ENCODE results near the gene PRUNE2. TPM values are rescaled to one million over a fixed set of nuclear protein-coding genes. Genes with fewer than 3 reads are reported as not detected.

Gene PRUNE2
- total and polyA plus RNA-seq, 12 donors: 1.9 to 68.0 (median 11.2) TPM

GRCh38 chr9:76944011-76944410 is 38.1 kb upstream of the PRUNE2 start:
- Histone ChIP-seq H3K27me3 (no peaks in the 10 kb centered on the region), H3K27ac (no peak overlapping the region), H3K9me3 (replicated peaks in 1 of 3) (no peaks in the 10 kb centered on the region), H3K36me3 (replicated peaks in 1 of 2) (no peaks in the 10 kb centered on the region), H3K4me3 (no peak overlapping the region), H3K4me1 (replicated peaks in 1 of 2) (no peaks in the 10 kb centered on the region)
- intact Hi-C loops (cut with DNase I): no loop called here
- TF ChIP-seq POLR2A (IDR thresholded peaks at IDR 0.05): no peak
- no peak for TF ChIP-seq CTCF (IDR thresholded peaks at IDR 0.05)
- DNase-seq: no peak
- WGBS, 4 donors: 55 to 83% (median 72%) methylated on average over 2 of the region's 2 CpGs

- H3K27me3 ChIP-seq: no peaks in the 10 kb centered on the region
- H3K4me3 ChIP-seq: no peak overlapping the region
- no peaks in the 10 kb centered on the region for H3K36me3 ChIP-seq (replicated peaks in 1 of 2)
- intact Hi-C loops (cut with DNase I): no loop called here
- TF ChIP-seq POLR2A (IDR thresholded peaks at IDR 0.05): no peak
- TF ChIP-seq CTCF (IDR thresholded peaks at IDR 0.05): no peak
- no peaks in the 10 kb centered on the region for H3K9me3 ChIP-seq (replicated peaks in 1 of 3)
- H3K4me1 ChIP-seq (replicated peaks in 1 of 2): no peaks in the 10 kb centered on the region
- no peak overlapping the region for H3K27ac ChIP-seq
- peak in 1 of 7 donors; percentile 78 for DNase-seq
- WGBS, 4 donors: 60 to 80% (median 77%) methylated on average over 5 of the region's 5 CpGs
Observed at GRCh38 chr9:76943054-76943453, 37.1 kb upstream of the PRUNE2 start.

- Histone ChIP-seq H3K27ac (no peak overlapping the region), H3K36me3 (replicated peaks in 1 of 2) (no peaks in the 10 kb centered on the region), H3K4me1 (replicated peaks in 1 of 2) (no peaks in the 10 kb centered on the region), H3K4me3 (no peak overlapping the region), H3K27me3 (no peaks in the 10 kb centered on the region), H3K9me3 (replicated peaks in 1 of 3) (no peaks in the 10 kb centered on the region)
- DNase-seq: no peak
- TF ChIP-seq CTCF (IDR thresholded peaks at IDR 0.05) (no peak), POLR2A (IDR thresholded peaks at IDR 0.05) (no peak)
- intact Hi-C loops (cut with DNase I): no loop called here
- WGBS, 4 donors: 65 to 76% (median 70%) methylated on average over 2 of the region's 2 CpGs
Observed at GRCh38 chr9:76932757-76933156, 26.8 kb upstream of the PRUNE2 start.

GRCh38 chr9:76932265-76932664 is 26.4 kb upstream of the PRUNE2 start:
- intact Hi-C loops (cut with DNase I): no loop called here
- H3K36me3 ChIP-seq (replicated peaks in 1 of 2): no peaks in the 10 kb centered on the region
- no peaks in the 10 kb centered on the region for H3K9me3 ChIP-seq (replicated peaks in 1 of 3)
- no peak overlapping the region for H3K4me3 ChIP-seq
- TF ChIP-seq POLR2A (IDR thresholded peaks at IDR 0.05): no peak
- no peak for TF ChIP-seq CTCF (IDR thresholded peaks at IDR 0.05)
- H3K4me1 ChIP-seq (replicated peaks in 1 of 2): no peaks in the 10 kb centered on the region
- 38 to 57% (median 47%) methylated on average over 1 of the region's 1 CpG for WGBS, 4 donors
- DNase-seq: no peak
- no peaks in the 10 kb centered on the region for H3K27me3 ChIP-seq
- H3K27ac ChIP-seq: no peak overlapping the region

Data from adrenal gland (tissue), 12 donors.